GM21367 (cell line): ENCODE data around the gene FAT4.

Experiments used
- ATAC-seq: cut with Tn5 transposase; IDR thresholded peaks from one replicate; pipeline ENCODE4 v1.9.1; 2021; ENCODE audit not compliant: unreplicated experiment

Gene FAT4

DNA sequence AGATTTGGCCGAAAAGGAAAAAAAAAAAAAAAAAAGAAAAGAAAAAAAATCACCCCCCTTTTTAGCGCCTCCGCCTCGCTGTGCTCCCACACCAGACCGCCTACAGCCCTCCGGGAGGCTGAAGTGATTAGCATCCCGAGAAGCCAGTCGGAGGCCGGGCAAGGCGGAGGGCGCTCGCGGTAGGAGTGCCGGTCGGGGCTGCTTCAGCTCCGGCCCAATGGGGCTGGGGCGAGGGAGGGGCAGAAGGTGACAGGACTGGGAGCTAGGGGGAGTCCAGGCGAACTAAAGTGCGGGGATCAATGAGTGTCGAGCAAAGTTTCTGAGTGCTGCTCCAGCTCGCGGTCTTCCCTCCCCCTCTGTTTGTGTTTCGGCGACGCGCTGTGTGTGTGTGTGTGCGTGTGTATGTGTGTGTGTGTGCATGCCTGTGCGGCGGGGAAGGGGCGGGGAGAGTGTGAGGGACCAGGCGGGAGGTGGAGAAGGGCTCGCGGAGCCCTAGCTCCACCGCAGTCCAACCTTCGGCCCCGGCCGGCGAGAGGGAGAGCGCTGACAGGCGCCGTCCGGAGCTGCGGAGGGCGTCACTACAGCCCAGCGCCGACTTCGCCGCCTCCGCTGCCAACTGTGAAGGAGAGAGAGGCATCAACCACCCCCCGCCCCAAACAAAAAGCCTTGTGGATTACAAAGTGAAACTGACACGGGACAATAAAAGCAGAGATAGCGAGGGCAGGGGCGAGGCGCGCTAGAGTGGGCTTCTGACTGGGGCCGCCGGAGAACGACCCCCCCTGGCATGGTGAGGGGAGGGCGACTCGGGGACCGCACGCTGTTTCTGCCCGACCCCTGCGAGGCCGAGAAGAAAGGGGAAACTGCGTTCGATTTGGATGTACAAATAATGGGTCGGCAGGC is at the start of gene FAT4:
FAT4 (plus strand) TSS at position 280 of the 900 bp plus-strand sequence. CDS start 1,457 bp downstream, outside the sequence.
- ATAC-seq, result peak; percentile 66

- no peak for ATAC-seq
Measured at GRCh38 chr4:125265846-125266245, 48.9 kb upstream of the FAT4 start.

- no peak for ATAC-seq
Measured at GRCh38 chr4:125266901-125267604, 47.7 kb upstream of the FAT4 start.

DNA sequence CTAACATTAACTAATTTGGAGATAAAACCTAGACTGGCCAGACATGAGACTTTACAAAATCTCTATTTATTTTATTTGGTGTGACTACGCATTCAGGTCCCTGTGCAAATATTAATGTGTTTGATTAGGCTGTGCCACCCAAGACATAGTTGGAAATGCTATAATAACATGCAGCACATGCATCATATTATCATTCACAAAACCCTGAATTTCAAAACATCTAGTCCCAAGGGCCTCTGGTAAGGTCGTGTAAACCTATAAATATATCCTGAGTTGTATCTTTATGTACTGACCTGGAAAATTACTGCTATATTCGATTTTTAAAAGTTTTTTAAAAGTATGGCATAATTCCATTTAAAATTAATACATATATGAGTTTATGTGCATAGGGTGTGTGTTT is 47.1 kb upstream of the FAT4 start:
- no peak for ATAC-seq

- ATAC-seq, result no peak
Measured at GRCh38 chr4:125268068-125268755, 46.5 kb upstream of the FAT4 start.

GRCh38 chr4:125276811-125277210 is 37.9 kb upstream of the FAT4 start:
- ATAC-seq, result no peak

GRCh38 chr4:125277790-125278189 is 37.0 kb upstream of the FAT4 start:
- ATAC-seq, result no peak

- ATAC-seq, result no peak
Measured at GRCh38 chr4:125280892-125281403, 33.8 kb upstream of the FAT4 start.

- peak; percentile 50 for ATAC-seq
Measured at GRCh38 chr4:125283707-125284279, 31.0 kb upstream of the FAT4 start.

DNA sequence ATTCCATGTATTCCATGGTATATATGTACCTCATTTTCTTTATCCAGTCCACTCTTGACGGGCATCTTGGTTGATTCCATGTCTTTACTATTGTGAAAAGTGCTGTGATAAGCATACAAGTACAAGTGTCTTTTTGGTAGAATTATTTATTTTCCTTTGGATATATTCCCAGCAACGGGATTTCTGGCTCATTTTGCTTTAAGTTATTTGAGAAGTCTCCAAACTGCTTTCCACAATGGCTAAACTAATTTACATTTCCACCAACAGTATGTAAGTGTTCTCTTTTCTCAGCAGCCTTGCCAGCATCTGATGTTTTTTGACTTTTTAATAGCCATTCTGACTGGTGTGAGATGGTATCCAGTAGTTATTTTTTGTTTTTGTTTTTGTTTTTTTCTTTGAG is 17.6 kb upstream of the FAT4 start:
- ATAC-seq, result no peak

DNA sequence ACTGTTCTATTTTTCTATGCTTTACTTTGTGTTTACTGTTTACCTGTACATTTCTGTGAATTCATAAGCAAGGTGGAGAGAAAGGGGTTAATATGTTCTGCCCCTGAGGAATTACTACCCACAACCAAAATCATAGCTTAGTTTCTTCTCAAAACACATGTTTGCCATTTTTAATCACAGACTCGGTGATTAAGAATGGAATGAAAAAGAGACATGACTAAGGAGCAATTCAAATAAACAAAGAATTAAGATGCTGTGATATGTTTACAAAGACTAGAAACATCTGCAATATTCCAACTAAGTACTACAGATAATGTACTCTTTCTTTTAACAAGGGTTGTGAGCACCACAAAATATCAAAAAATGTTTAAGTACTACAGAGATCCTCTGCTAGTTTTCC is 11.7 kb upstream of the FAT4 start:
- ATAC-seq, result no peak

- no peak for ATAC-seq
Measured at GRCh38 chr4:125303821-125304220, 10.9 kb upstream of the FAT4 start.

DNA sequence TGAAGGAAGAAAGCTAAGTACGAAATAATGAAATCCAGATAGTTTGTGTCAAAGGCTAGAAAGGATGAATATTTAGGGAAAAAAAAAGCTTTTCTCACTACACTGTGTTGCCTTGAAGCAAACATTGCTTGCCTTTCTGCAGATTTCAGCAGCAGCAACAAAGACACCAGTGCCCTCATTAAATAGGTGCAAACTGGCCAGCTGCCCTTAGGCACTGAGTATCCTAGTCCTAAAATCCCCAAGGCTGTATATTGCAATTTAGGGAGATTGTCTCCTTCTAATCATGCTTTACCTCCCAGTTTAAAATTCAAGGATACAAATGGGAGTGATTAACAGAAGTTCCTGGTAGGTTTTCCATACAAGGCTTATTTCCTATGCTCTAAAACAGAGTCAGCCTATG is 8.6 kb upstream of the FAT4 start:
- ATAC-seq, result no peak

DNA sequence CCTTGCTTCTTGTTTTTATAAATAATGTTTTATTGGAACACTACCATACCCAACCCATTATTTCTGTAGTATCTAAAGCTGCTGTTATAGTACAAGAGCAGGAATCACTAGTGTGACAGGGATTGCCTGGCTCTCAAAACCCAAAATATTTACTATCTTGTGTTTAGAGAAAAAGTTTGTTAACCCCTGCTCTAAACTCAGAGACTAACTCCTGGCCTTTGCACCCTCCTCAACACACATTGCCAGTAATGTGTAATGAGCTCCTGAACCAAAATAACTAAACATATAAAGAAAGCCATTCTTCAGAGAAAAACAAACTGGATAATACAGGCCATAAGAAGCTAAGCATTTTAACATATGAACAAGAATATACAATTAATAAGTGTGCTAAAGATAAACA is 8.2 kb upstream of the FAT4 start:
- no peak for ATAC-seq

DNA sequence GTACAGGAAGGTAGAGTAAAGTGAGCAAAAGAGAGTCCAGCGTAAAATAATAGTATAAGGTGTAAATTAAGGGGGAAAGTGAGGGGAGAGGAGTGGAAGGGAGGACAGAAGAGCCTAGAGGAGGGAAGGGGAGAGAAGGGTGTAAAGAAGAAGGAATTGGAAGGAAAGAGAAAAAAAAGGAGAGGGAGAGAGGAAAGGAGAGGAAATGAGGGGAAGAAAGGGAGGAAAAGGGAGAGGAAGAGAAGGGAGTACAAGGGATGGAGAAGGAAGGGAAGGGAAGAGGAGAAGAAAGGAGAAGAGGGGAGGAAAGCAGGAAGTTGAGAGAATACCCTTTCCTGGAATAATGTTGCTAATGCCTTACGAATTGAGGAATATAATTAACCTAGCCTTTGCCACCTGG is 3.3 kb upstream of the FAT4 start:
- ATAC-seq, result no peak

GRCh38 chr4:125313497-125313896 is 1.3 kb upstream of the FAT4 start:
- ATAC-seq, result peak; percentile 58

DNA sequence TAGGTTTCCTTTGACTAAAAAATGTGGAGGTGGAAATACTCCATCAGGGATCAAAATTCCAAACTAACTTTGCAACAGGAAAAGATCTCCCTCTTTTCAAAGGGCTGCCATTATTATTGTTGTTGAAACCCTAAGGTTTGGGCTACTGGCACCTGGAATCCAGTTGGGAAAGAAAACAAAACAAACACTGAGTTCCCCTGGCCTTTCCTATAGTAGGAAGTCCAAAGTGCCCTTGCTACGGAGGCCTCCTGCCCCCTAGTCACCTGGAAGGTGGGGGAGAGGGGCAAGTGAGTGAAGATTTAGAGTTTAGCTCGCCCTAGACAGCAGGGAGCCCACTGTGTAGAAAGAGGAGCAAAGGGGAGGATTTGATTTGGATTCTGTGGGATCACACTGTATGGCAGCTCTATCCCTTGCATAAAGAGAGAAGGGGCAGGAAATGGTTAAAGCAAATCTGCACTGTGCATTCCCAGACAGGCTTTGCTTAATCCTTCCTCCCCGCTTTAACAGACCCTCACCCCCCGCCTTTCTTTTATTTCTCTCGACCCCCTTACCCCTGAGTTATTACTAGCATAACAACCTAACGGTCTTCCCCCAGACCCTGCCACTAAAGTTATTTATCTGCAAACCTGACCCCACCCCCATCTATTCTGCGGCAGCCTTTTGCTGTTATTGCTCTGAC is 627 bp upstream of the FAT4 start:
- ATAC-seq, result no peak

GRCh38 chr4:125315576-125316400 is 1.0 kb downstream of the FAT4 start:
- no peak for ATAC-seq

GRCh38 chr4:125316401-125316790 is 1.6 kb downstream of the FAT4 start:
- no peak for ATAC-seq
